Anterior cingulate cortex (tissue), 58 donors: Measurements from ENCODE around the gene ANKS4B.
A peak's percentile ranks its signal among the peaks of the same experiment; 100 is the strongest.
"Not testable (repeated sequence)": the region's sequence is repeated elsewhere in the genome, so short reads cannot be mapped to it uniquely, and the experiment has no call there.

ENCODE experiments used
- DNase-seq, 58 donors: peaks; one replicate each; lab custom pipeline; 2025; lab: John Stamatoyannopoulos, UW

Gene ANKS4B

GRCh38 chr16:21283521-21284289 is 50.2 kb downstream of the ANKS4B start:
- DNase-seq: peak in 16 of 58 donors; percentile 2 to 61 (median 20)

- no peak for DNase-seq
Observed at GRCh38 chr16:21284414-21284813, 50.9 kb downstream of the ANKS4B start.

GRCh38 chr16:21285314-21285713 is 51.8 kb downstream of the ANKS4B start:
- no peak for DNase-seq

- not testable (repeated sequence) for DNase-seq
Observed at GRCh38 chr16:21289789-21290188, 56.3 kb downstream of the ANKS4B start.

GRCh38 chr16:21300309-21301167 is 67.0 kb downstream of the ANKS4B start:
- peak in 57 of 58 donors; percentile 33 to 94 (median 80) for DNase-seq

- peak in 15 of 58 donors; percentile 0 to 31 (median 10) for DNase-seq
Observed at GRCh38 chr16:21301168-21301894, 67.8 kb downstream of the ANKS4B start.

GRCh38 chr16:21301895-21302291 is 68.4 kb downstream of the ANKS4B start:
- no peak for DNase-seq

GRCh38 chr16:21302454-21302853 is 69.0 kb downstream of the ANKS4B start:
- no peak for DNase-seq

- DNase-seq: no peak
Observed at GRCh38 chr16:21302898-21303528, 69.5 kb downstream of the ANKS4B start.
